Transverse colon (tissue), 4 donors: ENCODE data around the gene THSD7A. TPM values are rescaled to one million over a fixed set of nuclear protein-coding genes. Genes with fewer than 3 reads are reported as not detected.

ENCODE experiments used
- DNase-seq: peaks from one replicate; pipeline ENCODE4 v3.0.0-alpha.2; 2019
- H3K27ac ChIP-seq, 4 donors: fragments of 200-600 bp; sonication (generic); 2 replicates each; pipeline ENCODE4 v1.5.1; 2016 to 2018; ENCODE audit warnings: inconsistent platforms in 4 of 4
- H3K27me3 ChIP-seq: fragments of 200-600 bp; sonication (generic); 2 replicates; pipeline ENCODE4 v1.5.1; 2017; ENCODE audit warnings: inconsistent platforms
- H3K36me3 ChIP-seq, 4 donors: fragments of 200-600 bp; sonication (generic); 2 replicates each; pipeline ENCODE4 v1.5.1; 2017 to 2019; ENCODE audit warnings: inconsistent platforms in 4 of 4
- H3K4me1 ChIP-seq, 4 donors: fragments of 200-600 bp; sonication (generic); 2 replicates each; pipeline ENCODE4 v1.5.1; 2017 to 2020; ENCODE audit warnings: inconsistent platforms in 4 of 4
- H3K4me3 ChIP-seq, 4 donors: fragments of 200-600 bp; sonication (generic); 1 replicate in 1 of 4; 2 replicates in 3 of 4; pipeline versions ENCODE4 v1.5.1 to v1.6.1; 2017 to 2019; ENCODE audit warnings: inconsistent platforms in 4 of 4
- H3K9me3 ChIP-seq, 2 donors: fragments of 200-600 bp; sonication (generic); 2 replicates each; pipeline ENCODE4 v1.5.1; 2017 to 2019; ENCODE audit warnings: inconsistent platforms in 2 of 2
- EP300 ChIP-seq: sonication (generic); formaldehyde crosslinking; IDR thresholded peaks from one replicate; pipeline ENCODE4 v1.6.1; 2017; ENCODE audit warnings: antibody characterized with exemption, low read depth
- POLR2A ChIP-seq: fragments of 450-650 bp; IDR thresholded peaks from one replicate; pipeline ENCODE4 v1.6.1; 2016; ENCODE audit warnings: antibody characterized with exemption, mild to moderate bottlenecking, moderate library complexity
- POLR2AphosphoS5 ChIP-seq, 3 donors: sonication (generic); formaldehyde crosslinking; IDR thresholded peaks; one replicate each; pipeline ENCODE4 v1.6.1; 2016; ENCODE audit warnings: antibody characterized with exemption in 3 of 3
- WGBS, 2 donors: methylation state at CpG; one replicate each; pipeline ENCODE4 v1.1.5; 2018; ENCODE audit warnings: low coverage in 1 of 2; 5-methylcytosine and 5-hydroxymethylcytosine counted together
- in situ Hi-C, 4 donors: fragments of 200-750 bp; cut with MboI; loops; one replicate each; pipeline versions ENCODE4 v1.15.0 to v1.15.1; 2017; ENCODE audit warnings: low sequenced_read_pairs in 3 of 4, low pct_ligation_motif_present in 1 of 4, low pct_unique_long_range_greater_than_20kb in 1 of 4
- intact Hi-C: fragments of 100-400 bp; cut with DNase I; formaldehyde crosslinking; loops from one replicate; pipeline ENCODE4 v1.15.1; 2023; ENCODE audit warnings: low total_unique reads
- total RNA-seq, 4 donors: library from RNA; depleted of rRNA; stranded (reverse); fragments of >200 nt; gene quantifications; one replicate each; pipeline ENCODE4 v1.1.0, GENCODE V29; 2016
- TF ChIP-seq, protein P1 (sequence below), 5 experiments: fragments of 200-600 bp in 3 of 5; fragments of 450-650 bp in 2 of 5; sonication (generic) in 3 of 5; IDR thresholded peaks; 1 replicate in 2 of 5; 2 replicates in 3 of 5; pipeline ENCODE4 v1.5.1; 2016 to 2017; ENCODE audit warnings: antibody characterized with exemption in 5 of 5, inconsistent platforms in 3 of 5, mild to moderate bottlenecking in 2 of 5, moderate library complexity in 1 of 5

The THSD7A gene
- total RNA-seq, 4 donors from 2014 or later = 1.9 to 18.9 (median 2.0) TPM

DNA sequence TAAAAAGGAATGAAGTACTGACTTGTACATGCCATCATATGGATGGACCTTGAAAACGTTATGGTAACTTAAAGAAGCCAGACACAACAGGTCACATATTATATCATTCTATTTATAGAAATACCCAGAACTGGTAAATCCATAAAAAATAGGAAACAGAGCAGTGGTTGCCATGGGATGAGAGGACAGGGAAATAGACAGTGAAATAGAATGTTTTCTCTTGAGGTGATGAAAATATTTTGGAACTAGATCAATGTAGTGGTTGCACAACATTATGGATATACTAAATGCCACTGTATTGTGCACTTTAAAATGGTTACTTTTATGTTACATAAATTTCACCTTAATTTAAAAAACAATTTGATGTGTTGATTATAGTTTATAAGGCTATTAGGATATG lies 318.5 kb downstream of the THSD7A start:
- Histone ChIP-seq H3K4me3 (no peak overlapping the region), H3K4me1 (no peaks in the 10 kb centered on the region), H3K27me3 (no peaks in the 10 kb centered on the region), H3K27ac (no peak overlapping the region), H3K9me3 (no peaks in the 10 kb centered on the region), H3K36me3 (no peaks in the 10 kb centered on the region)
- TF ChIP-seq EP300 (no peak), POLR2A (no peak), POLR2AphosphoS5 (IDR thresholded peaks at IDR 0.05) (no peak)
- TF ChIP-seq, protein P1, sequence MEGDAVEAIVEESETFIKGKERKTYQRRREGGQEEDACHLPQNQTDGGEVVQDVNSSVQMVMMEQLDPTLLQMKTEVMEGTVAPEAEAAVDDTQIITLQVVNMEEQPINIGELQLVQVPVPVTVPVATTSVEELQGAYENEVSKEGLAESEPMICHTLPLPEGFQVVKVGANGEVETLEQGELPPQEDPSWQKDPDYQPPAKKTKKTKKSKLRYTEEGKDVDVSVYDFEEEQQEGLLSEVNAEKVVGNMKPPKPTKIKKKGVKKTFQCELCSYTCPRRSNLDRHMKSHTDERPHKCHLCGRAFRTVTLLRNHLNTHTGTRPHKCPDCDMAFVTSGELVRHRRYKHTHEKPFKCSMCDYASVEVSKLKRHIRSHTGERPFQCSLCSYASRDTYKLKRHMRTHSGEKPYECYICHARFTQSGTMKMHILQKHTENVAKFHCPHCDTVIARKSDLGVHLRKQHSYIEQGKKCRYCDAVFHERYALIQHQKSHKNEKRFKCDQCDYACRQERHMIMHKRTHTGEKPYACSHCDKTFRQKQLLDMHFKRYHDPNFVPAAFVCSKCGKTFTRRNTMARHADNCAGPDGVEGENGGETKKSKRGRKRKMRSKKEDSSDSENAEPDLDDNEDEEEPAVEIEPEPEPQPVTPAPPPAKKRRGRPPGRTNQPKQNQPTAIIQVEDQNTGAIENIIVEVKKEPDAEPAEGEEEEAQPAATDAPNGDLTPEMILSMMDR (IDR thresholded peaks at IDR 0.05) = no peak
- 48 to 50% methylated on average over 1 of the region's 1 CpG for WGBS, 2 donors
- intact Hi-C loops = no loop called here
- in situ Hi-C loops = no loop called here
- no peak for DNase-seq

DNA sequence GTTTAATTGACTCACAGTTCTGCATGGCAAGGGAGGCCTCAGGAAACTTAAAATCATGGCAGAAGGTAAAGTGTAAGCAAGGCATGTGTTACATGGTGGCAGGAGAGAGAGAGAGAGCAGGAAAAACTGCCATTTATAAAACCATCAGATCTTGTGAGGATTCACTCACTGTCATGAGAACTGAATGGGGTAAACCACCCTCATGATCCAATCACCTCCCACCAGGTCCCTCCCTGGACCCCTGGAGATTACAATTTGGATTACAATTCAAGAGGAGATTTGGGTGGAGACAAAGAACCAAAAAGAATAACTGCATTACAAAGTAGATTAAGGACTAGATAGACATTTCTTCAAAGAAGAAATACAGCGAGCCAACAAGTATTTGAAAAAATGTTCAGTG lies 324.1 kb downstream of the THSD7A start:
- Histone ChIP-seq H3K4me1 (no peaks in the 10 kb centered on the region), H3K36me3 (no peaks in the 10 kb centered on the region), H3K27me3 (no peaks in the 10 kb centered on the region), H3K4me3 (no peak overlapping the region), H3K9me3 (no peaks in the 10 kb centered on the region), H3K27ac (no peak overlapping the region)
- TF ChIP-seq POLR2AphosphoS5 (IDR thresholded peaks at IDR 0.05) = no peak
- intact Hi-C loops = no loop called here
- in situ Hi-C loops = no loop called here
- 100% methylated on average over 1 of the region's 1 CpG for WGBS, 2 donors
- DNase-seq = no peak

DNA sequence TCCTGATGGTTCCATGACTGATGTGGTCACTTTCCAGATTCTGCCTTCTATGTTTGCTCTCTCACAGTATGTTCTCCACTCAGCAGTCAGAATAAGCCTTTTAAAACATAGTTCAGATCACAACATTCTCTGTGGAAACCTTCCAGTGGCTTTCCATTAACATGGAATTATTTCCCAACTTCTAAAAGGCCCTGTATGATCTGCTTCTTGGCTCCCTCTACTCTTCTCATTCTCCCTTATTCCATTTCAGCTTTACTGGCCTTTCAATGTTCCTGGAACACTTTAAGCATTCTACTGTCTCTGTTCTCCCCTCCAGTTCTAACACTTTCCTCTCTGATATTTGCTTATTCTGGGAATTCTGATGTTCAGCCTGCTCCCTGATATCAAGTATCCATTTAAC lies 325.6 kb downstream of the THSD7A start:
- H3K36me3 ChIP-seq = no peaks in the 10 kb centered on the region
- no peak overlapping the region for H3K4me3 ChIP-seq
- TF ChIP-seq POLR2A = no peak
- no peak for TF ChIP-seq POLR2AphosphoS5 (IDR thresholded peaks at IDR 0.05)
- in situ Hi-C loops = no loop called here
- H3K27me3 ChIP-seq = no peaks in the 10 kb centered on the region
- H3K4me1 ChIP-seq = no peaks in the 10 kb centered on the region
- H3K27ac ChIP-seq = no peak overlapping the region
- H3K9me3 ChIP-seq = peaks cover 0 to 6% of the 10 kb centered on the region in 2 donors
- DNase-seq = no peak
- intact Hi-C loops = no loop called here

DNA sequence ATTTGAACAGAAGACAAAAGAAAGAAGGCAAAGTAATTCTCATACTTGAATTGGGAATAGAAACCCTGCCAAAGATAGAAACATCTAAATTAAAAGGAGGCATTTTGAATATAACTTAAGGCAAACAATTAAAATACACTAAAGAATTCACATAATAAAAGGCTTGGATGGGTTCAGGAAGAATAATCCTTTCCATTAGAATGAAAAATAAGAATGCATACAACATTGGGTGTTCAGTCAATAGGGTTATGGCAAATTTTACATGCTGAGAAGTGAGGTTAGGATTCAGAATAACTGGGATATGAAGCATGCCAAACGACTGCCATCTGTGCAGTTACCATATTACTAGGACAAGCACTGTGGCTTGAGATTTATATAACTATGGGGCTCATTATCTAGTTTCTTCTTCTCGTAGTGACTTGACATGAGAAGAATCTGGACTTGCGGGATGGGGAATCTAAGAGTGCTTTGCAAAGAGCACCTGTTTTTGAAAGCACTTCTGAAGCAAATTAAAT lies 326.5 kb downstream of the THSD7A start:
- Histone ChIP-seq H3K27me3 (no peaks in the 10 kb centered on the region), H3K27ac (no peak overlapping the region), H3K4me1 (no peaks in the 10 kb centered on the region), H3K9me3 (peaks cover 0 to 9% of the 10 kb centered on the region in 2 donors), H3K36me3 (no peaks in the 10 kb centered on the region), H3K4me3 (no peak overlapping the region)
- no peak for DNase-seq
- TF ChIP-seq EP300 (no peak), POLR2A (no peak), POLR2AphosphoS5 (IDR thresholded peaks at IDR 0.05) (no peak)
- TF ChIP-seq, protein P1 (IDR thresholded peaks at IDR 0.05) = no peak
- intact Hi-C loops = no loop called here
- 82 to 85% methylated on average over 3 of the region's 3 CpGs for WGBS, 2 donors
- in situ Hi-C loops = no loop called here

DNA sequence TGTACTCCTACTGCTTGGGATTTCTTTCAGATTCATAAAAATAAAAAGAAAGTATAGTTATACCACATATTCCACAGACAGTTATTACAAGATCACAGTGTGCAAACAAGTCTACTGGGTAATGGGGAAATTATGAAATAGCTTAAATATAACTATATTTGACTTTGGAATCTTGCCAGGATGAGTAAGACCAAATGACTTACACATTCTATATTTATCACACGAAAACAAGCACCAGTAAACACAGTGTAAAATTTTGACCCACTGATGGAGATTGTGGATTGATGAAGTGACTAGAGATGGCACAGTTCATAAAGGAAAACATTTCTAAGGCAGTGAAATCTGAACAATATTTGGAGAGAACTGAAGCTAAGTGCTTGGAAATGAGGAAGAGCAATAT lies 339.7 kb downstream of the THSD7A start:
- H3K36me3 ChIP-seq = no peaks in the 10 kb centered on the region
- 25 to 48% methylated on average over 1 of the region's 1 CpG for WGBS, 2 donors
- H3K27ac ChIP-seq = no peak overlapping the region
- in situ Hi-C loops (loop anchor here in 1 of 4 donors (25.0 kb wide), 1 partner anchor 105 kb away; no protein-coding TSS in a partner anchor), intact Hi-C loops (no loop called here)
- no peaks in the 10 kb centered on the region for H3K4me1 ChIP-seq
- no peaks in the 10 kb centered on the region for H3K27me3 ChIP-seq
- TF ChIP-seq, protein P1 (IDR thresholded peaks at IDR 0.05) = no peak
- TF ChIP-seq POLR2A (no peak), POLR2AphosphoS5 (IDR thresholded peaks at IDR 0.05) (no peak), EP300 (no peak)
- no peak overlapping the region for H3K4me3 ChIP-seq
- H3K9me3 ChIP-seq = no peaks in the 10 kb centered on the region
- no peak for DNase-seq
